Measurements from ENCODE around the gene NOL4L.

The NOL4L gene

DNA sequence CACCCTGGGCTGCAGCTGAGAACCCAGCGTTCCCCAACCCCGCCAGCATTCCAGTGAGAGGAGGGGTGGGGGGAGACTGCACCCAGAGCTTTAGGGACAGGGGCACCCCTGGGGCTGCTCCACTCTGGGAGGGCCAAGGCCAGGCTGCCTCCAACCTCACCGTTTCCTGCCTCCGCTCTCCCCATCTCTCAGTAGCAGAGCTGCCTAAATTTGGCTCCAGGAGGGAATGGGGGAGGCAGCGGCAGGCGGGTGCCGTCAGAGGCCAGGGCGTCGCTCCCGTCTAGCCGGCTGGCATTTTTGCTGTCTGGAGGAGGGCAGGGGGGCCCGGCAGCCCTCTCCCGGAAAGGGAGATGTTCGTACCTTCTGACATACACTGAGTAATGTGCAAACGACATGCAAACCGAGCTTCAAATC lies 46.6 kb downstream of the NOL4L start:
- no peak for DNase-seq

DNA sequence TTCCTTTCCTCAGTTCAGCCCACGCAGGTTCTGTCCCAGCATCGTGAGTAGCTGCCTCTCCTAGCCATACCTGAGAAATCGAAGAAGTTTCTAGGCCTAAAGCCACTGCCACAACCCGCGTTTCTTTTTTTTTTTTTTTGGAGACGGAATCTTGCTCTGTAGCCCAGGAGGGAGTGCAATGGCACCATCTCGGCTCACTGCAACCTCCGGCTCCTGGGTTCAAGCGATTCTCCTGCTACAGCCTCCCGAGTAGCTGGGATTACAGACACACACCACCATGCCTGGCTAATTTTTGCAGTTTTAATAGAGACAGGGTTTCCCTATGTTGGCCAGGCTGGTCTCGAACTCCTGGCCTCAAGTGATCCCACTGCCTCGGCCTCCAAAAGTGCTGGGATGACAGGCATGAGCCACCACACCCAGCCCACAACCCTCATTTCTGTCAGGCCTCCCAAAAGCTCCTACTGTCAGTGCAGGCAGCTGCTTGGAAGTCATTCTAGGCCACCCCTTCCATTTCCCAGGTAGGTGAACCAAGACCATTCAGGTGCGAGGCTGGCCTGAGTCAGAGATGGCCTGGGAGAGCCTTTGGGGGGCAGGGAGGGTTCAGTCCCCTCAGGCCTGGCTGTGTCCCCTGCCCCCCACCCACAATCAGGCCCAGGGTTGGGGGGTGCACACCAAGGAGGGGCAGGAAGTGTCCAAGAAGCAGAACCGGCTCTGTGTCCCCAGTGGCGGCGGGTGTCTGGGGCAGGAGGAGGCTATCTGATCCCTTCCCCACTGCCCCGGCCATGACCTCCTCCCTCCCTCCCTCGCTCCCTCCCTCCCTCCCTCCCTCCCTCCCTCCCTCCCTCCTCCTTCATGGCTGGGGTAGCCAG lies 47.2 kb downstream of the NOL4L start:
- no peak for DNase-seq

DNA sequence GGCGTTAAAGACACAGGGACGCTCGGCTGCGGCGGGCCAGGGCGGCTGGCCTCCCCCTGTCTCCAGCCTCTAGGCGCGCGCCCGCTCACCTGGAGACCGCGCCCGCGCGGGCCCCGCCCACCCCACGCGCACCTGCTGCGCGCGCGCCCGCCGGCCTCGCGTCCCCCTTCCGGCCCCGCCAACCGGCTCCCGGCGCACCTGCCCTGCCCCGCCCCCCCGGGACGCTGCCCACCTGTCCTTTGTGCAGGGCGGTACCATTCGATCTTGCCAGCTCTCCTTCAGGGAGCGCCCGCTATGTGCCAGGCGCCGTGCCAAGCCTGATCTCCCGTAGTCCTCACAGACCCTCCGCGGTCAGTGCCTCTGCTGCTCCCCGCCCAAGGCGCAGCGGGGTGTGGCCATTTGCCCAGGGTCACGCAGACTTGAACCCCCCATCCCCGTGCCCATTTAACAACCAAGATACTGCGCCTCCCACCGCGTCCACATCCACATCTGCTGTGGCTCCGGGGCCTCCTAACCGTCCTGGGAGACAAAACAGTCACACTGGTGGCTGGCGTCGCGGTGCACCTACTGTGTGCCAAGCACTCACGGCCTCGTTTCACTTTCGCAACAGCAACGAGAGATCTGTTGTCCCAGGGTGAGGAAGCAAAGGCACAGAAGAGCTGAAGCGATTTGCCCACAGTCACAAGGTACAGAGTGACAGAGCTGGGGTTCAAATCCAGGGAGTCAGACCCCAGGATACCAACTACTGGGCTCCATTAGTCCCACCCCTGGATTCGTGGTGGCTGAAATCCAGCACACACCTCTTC lies 48.1 kb downstream of the NOL4L start:
- DNase-seq: no peak

DNA sequence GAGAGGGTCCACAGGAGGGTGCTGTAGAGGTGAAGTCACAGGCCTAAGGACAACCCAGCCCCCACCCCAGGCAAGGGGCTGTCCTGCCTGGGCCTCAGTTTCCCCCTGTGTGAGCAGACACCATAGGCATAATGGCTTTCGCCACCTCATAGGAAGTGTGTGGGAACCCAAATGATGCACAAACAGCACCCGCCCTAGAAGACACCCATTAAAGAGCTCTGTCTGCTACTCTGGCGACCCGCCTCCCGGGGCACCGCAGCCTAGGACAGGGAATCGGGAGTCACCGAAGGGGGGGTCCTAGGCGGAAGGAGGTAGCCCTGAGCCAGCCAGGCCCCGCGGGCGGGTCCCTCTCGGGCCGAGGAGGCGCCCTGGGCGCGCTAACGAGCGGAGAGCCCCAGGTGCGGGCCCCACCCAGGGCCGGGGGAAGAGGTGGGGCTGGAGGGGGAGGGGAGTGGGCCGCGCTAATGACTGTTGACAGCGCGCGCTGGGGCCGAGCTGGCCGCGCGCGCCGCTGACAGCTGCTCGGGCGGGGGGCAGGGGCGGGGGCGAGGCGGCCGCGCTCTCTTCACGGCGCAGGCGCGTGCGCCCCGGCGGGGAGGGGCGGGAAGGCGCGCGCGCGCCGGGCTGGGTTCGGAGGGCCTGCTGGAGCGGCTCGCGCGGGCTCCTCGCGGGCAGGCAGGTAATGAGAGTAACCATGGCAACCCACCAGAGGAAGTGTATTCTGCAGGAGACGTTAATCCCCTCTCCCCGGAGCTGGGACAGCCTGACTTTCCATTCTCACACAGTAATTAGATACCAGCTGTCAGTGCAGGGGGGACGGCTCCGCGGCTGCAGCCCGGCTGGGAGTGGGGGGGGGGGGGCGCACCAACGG lies 48.9 kb downstream of the NOL4L start:
- peak; percentile 81 for DNase-seq

DNA sequence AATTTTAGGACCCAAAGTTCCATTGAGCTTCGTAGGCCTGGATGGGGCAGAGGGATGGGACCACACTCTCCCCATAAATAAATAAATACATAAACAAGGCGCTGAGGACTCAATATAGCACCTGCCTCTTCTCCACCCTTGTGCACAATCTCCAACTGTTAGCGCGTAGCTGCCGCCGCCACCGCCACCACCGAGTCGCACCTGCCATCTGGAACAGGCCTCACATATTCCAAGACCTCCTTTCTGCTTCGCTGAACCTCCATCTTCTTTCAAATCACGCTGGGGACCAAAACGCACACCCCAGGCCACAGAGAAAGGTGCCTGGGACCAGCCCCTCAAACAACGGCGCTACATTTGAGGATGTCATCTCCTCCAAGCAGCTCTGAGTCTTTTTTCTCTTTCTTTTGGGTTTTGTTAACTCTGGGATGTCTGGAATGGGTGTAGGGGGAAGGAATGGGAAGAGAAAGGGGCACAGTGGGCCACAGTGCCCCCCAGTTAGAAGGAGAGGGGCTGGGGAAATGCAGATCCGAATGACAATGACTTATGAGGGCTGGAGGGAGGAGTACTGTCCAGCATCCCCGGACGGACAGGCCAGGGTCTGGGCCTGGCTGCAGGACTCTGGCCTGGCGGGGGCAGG lies 49.7 kb downstream of the NOL4L start:
- peak; percentile 24 for DNase-seq

DNA sequence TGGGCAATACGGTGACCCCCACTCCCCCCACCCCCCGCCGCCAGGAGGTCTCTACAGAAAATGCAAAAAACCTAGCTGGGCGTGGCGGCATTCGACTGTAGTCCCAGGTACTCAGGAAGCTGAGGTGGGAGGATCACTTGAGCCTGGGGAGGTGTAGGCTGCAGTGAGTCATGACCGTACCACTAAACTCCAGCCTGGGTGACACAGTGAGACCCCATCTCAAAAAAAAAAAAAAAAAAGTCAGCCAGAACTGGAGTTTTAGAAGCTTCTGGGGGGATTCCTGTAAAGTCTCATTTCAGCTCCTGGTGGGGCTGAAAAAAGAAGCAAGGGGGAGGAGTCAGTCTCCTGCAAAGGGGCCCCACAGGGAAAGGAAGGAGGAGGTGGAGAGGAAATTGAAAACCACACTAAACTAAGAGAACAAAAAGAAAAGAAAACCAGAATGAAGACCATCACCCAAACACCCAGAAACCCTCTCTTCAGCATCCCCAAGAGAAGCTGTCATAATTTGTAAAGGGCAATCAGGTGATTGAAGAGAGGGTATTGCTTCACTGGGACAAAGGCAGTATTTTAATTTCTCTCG lies 50.4 kb downstream of the NOL4L start:
- DNase-seq: no peak

DNA sequence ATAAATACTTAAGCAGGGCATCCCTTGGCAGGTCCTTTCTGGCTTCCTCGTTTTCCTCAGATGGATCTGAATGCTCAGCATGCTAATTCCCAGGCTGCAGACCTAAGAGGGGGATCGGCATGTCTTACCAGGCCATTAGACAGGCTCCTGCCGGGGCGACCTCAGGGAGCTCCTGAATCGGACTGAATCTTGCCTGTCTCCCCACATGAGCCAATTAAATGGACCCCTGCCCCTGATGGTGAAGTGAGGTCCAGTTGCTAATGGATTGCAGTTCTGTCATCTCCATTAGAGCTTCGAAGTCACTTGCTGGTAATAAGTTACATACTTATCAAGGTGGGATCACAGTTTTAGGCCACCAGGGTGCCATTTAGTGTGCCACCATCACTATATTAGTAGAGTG lies 51.4 kb downstream of the NOL4L start:
- DNase-seq: no peak

DNA sequence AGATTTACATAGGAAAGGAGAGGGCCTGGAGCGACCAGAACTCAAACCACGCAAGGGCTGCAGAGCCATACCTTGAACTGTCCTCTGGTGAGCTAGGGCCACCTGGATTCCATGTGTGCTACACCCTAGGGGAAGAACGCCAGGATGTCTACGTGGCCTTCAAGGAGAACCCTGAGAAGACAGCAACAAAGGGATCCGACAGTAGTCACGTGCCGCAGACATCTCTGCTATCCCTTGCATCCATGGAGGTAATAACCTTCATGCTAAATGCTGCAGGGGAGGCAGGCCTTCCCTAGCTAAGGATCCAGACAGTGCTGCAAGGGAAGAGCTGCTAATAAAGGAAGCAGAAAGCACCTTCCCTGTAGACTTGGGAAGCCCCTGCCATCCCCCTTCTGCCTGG lies 52.9 kb downstream of the NOL4L start:
- DNase-seq: no peak

DNA sequence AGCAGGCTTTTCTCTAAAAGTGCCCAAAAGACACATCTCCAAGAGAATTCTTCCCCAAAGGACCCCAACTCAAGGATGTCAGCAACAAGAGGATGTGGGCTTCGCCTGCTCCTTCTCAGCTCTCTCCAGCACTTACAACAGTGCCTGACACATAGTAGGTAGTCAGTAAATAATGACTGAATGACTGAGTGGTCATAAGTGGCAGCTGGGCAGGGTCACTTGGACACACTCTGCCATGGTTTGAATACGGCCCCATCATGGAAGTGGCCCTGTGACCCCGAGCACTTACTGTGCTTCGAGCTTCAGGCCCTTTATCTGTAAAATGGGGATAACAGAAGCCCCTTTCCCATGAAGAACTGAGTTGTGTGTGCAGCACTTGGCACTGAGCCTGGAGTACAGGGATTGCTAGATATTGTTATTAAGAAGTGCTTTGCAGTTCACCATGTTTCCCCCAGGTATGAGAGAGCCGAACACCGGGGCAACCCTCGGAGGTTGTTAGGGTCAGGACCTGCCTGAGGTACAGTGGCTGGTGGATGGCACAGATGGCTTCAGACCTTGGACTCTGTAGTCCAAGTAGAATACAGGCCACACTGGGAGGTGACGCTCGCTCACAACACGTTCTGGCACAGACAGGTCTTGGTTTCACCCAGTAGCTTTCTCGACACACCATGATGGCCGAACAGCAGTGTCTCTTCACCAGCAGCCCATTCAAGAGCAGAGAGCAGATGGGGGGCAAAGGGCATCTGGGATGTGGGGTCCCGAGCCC lies 56.0 kb downstream of the NOL4L start:
- DNase-seq: no peak

DNA sequence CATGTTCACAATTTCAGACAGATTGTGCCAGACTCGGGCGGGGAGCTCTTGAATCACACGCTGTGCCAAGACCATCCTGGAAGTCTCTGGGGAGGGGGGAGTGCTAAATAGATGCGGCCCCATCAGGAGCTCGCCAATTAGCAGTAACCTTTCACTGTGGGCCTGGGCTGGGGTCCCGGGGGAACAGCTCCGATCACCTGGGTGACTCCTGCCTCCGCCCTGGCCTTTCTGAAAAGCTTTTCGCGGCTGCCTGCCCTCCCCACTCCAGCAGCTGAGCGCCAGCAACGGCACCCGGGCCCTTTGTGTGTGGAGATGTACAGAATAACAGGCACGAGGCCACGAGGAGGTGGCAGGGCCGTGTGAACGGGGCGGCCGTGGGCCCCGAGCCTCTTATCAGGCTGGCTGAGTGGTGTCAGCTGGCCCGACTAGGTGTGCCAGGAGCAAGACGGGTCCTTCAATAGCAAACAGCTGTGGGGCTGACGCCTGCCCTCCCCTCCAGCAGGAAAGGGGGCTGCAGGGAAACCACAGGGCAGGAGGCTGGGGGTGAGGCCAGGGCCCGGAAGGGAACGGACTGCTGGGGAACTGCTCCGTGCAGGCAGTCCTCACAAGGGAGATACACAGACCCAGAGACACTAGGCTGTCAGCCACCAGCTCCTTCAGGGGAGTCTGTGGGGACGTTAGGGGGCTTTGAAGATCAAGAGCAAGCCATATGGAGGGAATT lies 56.8 kb downstream of the NOL4L start:
- peak; percentile 56 for DNase-seq

DNA sequence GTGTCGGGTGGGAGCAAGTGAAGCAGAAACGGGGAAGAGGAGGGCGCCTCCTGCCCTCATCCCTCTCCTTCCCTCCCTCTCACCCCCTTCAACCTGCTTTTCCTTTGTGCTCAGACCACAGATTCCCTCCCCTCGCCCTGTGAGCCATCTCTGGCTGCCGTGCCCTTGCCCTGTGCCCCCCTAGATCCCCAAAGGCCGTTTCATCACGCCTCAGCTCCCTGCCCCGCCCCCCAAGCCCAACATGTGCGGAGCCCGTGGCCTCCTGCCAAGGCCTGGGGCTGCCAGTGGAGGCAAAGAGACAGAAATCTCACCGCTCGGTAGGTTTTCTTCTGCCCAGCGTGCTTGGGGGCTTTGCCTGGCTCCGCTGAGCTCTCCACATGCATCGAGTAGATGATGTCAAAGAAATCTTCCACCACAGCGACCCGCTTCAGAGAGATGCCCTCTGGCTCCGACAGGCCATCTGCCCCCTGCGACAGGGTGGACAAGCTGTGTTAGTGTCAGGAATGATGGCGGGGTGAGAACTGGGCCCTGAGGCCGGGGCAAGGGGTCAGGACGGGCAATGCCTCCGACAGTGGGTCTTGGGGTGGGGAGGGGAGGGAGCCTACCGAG lies 57.6 kb downstream of the NOL4L start:
- peak; percentile 48 for DNase-seq

DNA sequence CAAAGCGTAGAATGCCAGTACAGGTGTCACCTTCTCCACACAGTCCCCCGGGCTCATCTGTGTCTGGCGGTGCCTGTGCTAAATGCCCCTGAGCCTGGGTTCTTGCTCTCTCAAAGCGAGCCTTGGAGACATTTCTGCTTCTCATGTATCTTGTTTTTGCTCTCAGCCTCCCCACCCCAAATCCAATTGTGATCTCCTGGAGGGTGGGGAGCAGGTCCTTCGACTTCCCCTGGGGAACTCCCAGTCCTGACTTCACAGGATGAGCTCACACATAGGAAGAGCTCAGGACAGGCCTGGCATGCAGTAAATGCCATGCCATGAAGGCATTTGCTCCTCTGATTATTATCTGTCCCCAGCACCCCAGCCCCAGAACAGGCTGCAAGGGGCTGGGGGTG lies 58.1 kb downstream of the NOL4L start:
- no peak for DNase-seq

DNA sequence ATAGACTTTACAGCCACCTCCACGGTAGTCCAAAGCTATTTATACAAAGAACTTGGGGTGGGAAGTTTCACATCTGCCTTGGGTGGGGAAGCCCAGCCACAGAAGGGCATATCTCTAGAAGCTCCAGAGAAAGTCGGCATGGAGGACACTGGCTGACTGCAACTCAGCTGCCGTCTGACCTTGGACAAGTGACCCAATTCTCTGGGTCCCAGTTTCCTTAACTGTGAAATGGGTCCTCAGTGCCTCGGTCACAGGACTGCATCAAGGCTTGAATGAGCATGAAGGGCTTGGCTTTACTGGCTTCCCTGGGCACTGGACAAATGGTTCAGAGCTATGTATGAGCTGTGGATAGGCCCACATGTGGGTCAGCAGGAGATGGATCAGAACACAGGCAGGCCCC lies 58.6 kb downstream of the NOL4L start:
- no peak for DNase-seq

DNA sequence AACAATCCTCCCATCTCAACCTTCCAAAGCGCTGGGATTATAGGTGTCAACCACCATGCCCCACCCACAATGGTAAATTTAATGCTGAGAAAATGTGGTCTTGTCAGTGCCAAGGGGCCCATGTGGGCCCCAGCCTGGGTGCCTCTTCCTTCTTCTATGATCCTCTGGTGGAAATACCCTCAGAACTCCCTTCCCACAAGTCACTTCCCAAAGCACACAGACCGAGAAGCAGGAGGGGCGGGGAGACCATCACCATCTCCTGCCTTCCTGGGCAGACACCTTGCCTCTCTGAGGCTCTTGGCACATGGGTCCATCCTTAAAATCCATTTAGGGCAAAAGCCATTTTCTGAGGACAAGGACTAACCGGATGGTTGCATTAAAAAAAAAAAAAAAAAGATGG lies 59.0 kb downstream of the NOL4L start:
- DNase-seq: no peak

DNA sequence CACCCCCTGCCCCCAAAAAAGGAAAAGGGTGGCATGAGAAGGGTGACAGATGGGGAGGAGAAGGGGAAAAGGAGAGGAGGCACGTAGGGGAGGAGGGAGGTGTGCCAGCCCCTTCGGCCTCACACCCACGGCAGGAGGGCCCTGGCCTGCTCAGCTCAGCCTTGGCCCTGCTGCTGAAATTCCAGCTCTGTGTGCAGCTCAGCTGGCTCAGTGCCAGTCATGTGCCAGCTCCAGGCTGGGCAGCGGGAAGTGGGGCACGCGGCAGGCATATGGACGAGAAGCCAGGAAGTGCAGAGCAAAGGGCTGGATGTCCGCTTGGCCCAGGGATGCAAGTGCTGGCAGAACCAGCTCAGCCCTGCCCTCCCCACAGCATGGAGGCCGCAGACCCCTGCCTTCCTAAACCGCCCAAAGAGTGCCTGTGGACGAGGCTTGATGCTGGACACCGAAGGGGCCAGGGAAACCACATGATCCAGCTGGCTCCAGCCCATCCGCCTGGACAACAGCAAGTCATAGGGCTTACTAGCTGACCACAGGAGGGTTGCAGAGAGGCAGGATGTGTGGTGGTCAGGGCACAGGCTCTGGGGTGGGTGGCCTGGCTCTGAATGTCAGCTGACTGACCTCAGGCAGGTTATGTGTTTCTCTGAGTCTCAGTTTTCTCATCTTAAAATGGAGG lies 60.2 kb downstream of the NOL4L start:
- DNase-seq: no peak

DNA sequence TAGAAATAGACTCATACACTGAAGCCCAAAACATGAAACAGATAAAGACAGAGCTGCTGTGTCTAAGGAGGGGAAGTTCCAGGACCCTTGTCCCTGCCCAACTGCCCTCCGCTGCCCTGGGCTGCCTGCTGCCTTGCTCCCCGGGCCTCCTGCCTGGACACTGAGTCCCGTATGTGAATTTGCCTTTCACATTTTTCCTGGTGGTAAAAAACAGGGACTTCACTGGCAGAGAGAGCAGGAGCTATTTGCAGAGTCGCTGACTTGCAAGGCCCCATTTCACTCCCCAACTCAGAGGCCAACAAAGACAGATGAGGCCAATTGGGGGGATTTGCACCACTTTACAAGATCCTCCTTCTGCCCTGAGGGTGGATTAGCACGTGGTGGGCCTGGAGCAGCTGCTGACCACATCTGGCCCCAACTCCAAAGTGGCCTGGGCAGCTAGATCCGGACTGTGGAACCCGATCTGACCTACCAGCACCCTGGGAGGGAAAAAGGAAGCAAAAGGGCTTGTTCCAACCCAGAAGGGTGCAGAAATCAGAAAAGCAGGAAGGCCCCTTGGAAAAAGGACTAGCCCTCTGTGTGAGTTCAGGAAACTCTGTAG lies 61.4 kb downstream of the NOL4L start:
- DNase-seq: no peak

DNA sequence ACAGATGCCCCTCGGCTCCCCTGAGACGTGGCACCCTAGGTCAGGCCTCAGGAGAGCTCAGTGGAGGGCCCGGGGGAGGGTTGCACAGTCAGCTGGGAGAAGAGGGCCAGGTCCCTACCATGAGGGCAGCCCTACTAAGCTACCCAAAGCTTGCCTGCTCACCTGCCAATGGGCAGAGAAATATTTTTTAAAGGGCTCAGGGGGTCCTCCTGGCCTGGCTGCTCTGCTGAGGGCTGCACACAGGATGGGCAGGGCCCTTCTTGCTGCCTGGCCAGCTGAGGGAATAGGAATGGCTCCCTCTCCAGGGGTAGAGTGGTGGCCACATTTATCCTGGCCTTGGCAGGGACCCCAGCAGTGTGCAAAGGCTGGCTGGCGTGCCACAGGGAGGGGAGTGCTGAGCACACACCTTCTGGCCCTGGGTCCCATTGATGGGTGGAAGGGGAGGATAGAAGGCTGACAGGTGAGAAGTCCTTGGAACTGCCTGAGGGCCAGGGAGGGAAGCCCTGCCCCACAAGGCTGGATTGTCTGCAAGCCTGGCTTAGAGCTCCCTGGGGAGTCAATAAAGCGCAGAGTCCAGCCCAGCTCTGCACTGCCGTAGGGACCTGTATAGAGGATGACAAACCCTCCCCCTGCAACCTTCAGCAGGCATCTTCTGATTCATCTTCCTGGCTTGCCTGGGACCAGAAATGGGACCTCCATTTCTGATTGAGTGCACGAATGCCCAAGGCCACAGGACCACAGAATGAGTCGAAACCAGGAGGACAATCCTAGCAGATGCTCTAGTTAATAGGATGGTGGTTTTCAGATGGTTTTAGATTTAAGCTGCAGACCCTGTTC lies 62.1 kb downstream of the NOL4L start:
- DNase-seq: no peak

DNA sequence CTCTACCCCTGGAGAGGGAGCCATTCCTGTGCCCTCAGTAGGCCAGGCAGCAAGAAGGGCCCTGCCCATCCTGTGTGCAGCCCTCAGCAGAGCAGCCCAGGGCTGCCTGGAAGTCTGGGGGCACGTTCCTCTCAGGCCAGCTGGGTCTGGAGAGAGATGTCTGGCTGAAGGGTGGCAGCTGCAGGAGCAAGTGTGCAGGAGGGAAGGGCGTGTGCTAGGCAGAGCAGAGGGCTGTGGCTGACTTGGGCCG lies 62.7 kb downstream of the NOL4L start:
- no peak for DNase-seq

All from NCI-H1694 (cell line).